T-helper 17 cell (primary cell): ENCODE data around the gene ACOT2. TPM values are rescaled to one million over a fixed set of nuclear protein-coding genes. Genes with fewer than 3 reads are reported as not detected.
"Not testable (repeated sequence)": the region's sequence is repeated elsewhere in the genome, so short reads cannot be mapped to it uniquely, and the experiment has no call there.

Experiments
- ATAC-seq: fragments of 150-1000 bp; cut with Tn5 transposase; 2 replicates; pipeline ENCODE4 v1.10.0; 2021; ENCODE audit warnings: mild to moderate bottlenecking, moderate library complexity
- DNase-seq, 3 donors: peaks; one replicate each; pipeline versions ENCODE4 v3.0.0 to v3.0.0-alpha.2; 2020 to 2021
- H3K9me3 ChIP-seq: one replicate; pipeline ENCODE4 v1.7.0; 2013; ENCODE audit warnings: low read length, mild to moderate bottlenecking; ENCODE audit not compliant: control insufficient read depth, poor library complexity, severe bottlenecking
- H3K27ac Mint-ChIP-seq: one replicate; pipeline ENCODE4 v1.8.0; 2022; ENCODE audit warnings: mild to moderate bottlenecking, moderate library complexity, mixed read lengths
- H3K27me3 Mint-ChIP-seq: one replicate; pipeline ENCODE4 v1.8.0; 2022; ENCODE audit warnings: mixed read lengths
- H3K36me3 Mint-ChIP-seq: one replicate; pipeline ENCODE4 v1.8.0; 2022; ENCODE audit warnings: low read depth, mixed read lengths
- H3K4me1 Mint-ChIP-seq: one replicate; pipeline ENCODE4 v1.8.0; 2022; ENCODE audit warnings: mild to moderate bottlenecking, mixed read lengths
- H3K4me3 Mint-ChIP-seq: one replicate; pipeline ENCODE4 v1.8.0; 2022; ENCODE audit warnings: mild to moderate bottlenecking, moderate library complexity, mixed read lengths
- total RNA-seq, 4 donors: library from RNA in 2 of 4; stranded (reverse) in 2 of 4; gene quantifications; one replicate each; pipeline ENCODE4 v1.2.3 and lab custom pipeline; 2022 to 2026

Gene ACOT2
- 10 to 100 TPM; 11.1 to 16.1 TPM for total RNA-seq
- total RNA-seq (lab: John Stamatoyannopoulos, UW), result 8.5 to 8.9 reads per million in 2 donors

GRCh38 chr14:73569185-73569958, at the start of gene ACOT2:
ACOT2 (plus strand) TSS chr14:73569213; CDS start chr14:73569241, 28 bp downstream.
- peaks cover 35% of the 10 kb centered on the region for H3K4me1 Mint-ChIP-seq
- not testable (repeated sequence) for H3K27me3 Mint-ChIP-seq, H3K36me3 Mint-ChIP-seq, H3K9me3 ChIP-seq
- DNase-seq, result peak; percentile 50 to 58 (median 53)
- ATAC-seq, result peak; percentile 74
- peak within 1 kb of the TSS; percentile 93 for H3K4me3 Mint-ChIP-seq
- H3K27ac Mint-ChIP-seq, result peak within 1 kb of the TSS; percentile 95

- no peak for ATAC-seq
- Mint-ChIP-seq H3K4me1 (peaks cover 2% of the 10 kb centered on the region), H3K27me3 (no peaks in the 10 kb centered on the region), H3K4me3 (no peak overlapping the region), H3K36me3 (no peaks in the 10 kb centered on the region), H3K27ac (no peak overlapping the region)
- no peak for DNase-seq
- H3K9me3 ChIP-seq, result no peaks in the 10 kb centered on the region
Observed at GRCh38 chr14:73521229-73521628, 47.8 kb upstream of the ACOT2 start.

GRCh38 chr14:73524493-73524892, 44.5 kb upstream of the ACOT2 start:
- H3K9me3 ChIP-seq, result no peaks in the 10 kb centered on the region
- peaks cover 2% of the 10 kb centered on the region for H3K4me1 Mint-ChIP-seq
- ATAC-seq (no peak), DNase-seq (no peak)
- H3K4me3 Mint-ChIP-seq, result no peak overlapping the region
- H3K36me3 Mint-ChIP-seq, result no peaks in the 10 kb centered on the region
- H3K27me3 Mint-ChIP-seq, result no peaks in the 10 kb centered on the region
- no peak overlapping the region for H3K27ac Mint-ChIP-seq

GRCh38 chr14:73526036-73526984, 42.7 kb upstream of the ACOT2 start:
- peaks cover 2% of the 10 kb centered on the region for H3K4me1 Mint-ChIP-seq
- H3K27ac Mint-ChIP-seq, result no peak overlapping the region
- ATAC-seq (no peak), DNase-seq (no peak)
- no peaks in the 10 kb centered on the region for H3K27me3 Mint-ChIP-seq
- H3K36me3 Mint-ChIP-seq, result no peaks in the 10 kb centered on the region
- no peaks in the 10 kb centered on the region for H3K9me3 ChIP-seq
- H3K4me3 Mint-ChIP-seq, result no peak overlapping the region

- H3K27me3 Mint-ChIP-seq, ATAC-seq, H3K36me3 Mint-ChIP-seq: not testable (repeated sequence)
Observed at GRCh38 chr14:73529356-73529755, 39.7 kb upstream of the ACOT2 start.

GRCh38 chr14:73531971-73532370, 37.0 kb upstream of the ACOT2 start:
- DNase-seq, ATAC-seq, H3K27me3 Mint-ChIP-seq, H3K36me3 Mint-ChIP-seq, H3K27ac Mint-ChIP-seq, H3K4me1 Mint-ChIP-seq, H3K9me3 ChIP-seq, H3K4me3 Mint-ChIP-seq: not testable (repeated sequence)

More at GRCh38 chr14:73529356-73529755, 39.7 kb upstream of the ACOT2 start:
- H3K4me1 Mint-ChIP-seq, DNase-seq, H3K27ac Mint-ChIP-seq, H3K9me3 ChIP-seq, H3K4me3 Mint-ChIP-seq: not testable (repeated sequence)

- H3K4me3 Mint-ChIP-seq, result peak overlapping the region; percentile 28
- peak; percentile 26 for ATAC-seq
- H3K36me3 Mint-ChIP-seq, H3K4me1 Mint-ChIP-seq, H3K9me3 ChIP-seq, H3K27me3 Mint-ChIP-seq, DNase-seq, H3K27ac Mint-ChIP-seq: not testable (repeated sequence)
Observed at GRCh38 chr14:73537244-73538045, 31.6 kb upstream of the ACOT2 start.

- not testable (repeated sequence) for H3K27me3 Mint-ChIP-seq, H3K9me3 ChIP-seq
Observed at GRCh38 chr14:73539017-73539416, 30.0 kb upstream of the ACOT2 start.

GRCh38 chr14:73542961-73543360, 26.1 kb upstream of the ACOT2 start:
- not testable (repeated sequence) for ATAC-seq, H3K36me3 Mint-ChIP-seq, H3K27ac Mint-ChIP-seq, H3K4me1 Mint-ChIP-seq, H3K4me3 Mint-ChIP-seq, H3K9me3 ChIP-seq, H3K27me3 Mint-ChIP-seq, DNase-seq

More at GRCh38 chr14:73539017-73539416, 30.0 kb upstream of the ACOT2 start:
- not testable (repeated sequence) for H3K36me3 Mint-ChIP-seq, H3K4me1 Mint-ChIP-seq, H3K27ac Mint-ChIP-seq, H3K4me3 Mint-ChIP-seq
- DNase-seq, result peak in 1 of 3 donors; percentile 44
- ATAC-seq, result peak; percentile 100

GRCh38 chr14:73545353-73545752, 23.7 kb upstream of the ACOT2 start:
- H3K27me3 Mint-ChIP-seq, ATAC-seq, H3K27ac Mint-ChIP-seq, DNase-seq, H3K36me3 Mint-ChIP-seq, H3K4me3 Mint-ChIP-seq, H3K9me3 ChIP-seq, H3K4me1 Mint-ChIP-seq: not testable (repeated sequence)

- H3K4me3 Mint-ChIP-seq, H3K9me3 ChIP-seq, DNase-seq, ATAC-seq, H3K4me1 Mint-ChIP-seq, H3K27ac Mint-ChIP-seq, H3K36me3 Mint-ChIP-seq, H3K27me3 Mint-ChIP-seq: not testable (repeated sequence)
Observed at GRCh38 chr14:73549097-73549496, 19.9 kb upstream of the ACOT2 start.

GRCh38 chr14:73549889-73550524, 19.0 kb upstream of the ACOT2 start:
- H3K4me1 Mint-ChIP-seq, H3K4me3 Mint-ChIP-seq, H3K27me3 Mint-ChIP-seq, DNase-seq, H3K27ac Mint-ChIP-seq, H3K36me3 Mint-ChIP-seq, ATAC-seq, H3K9me3 ChIP-seq: not testable (repeated sequence)
